ENCODE measurements around the gene AP1S1.

- TF ChIP-seq CTCF (IDR thresholded peaks at IDR 0.05; ENCODE audit: low read depth, low read length, poor library complexity, severe bottlenecking), result no peak
- TF ChIP-seq EZH2phosphoT487 (IDR thresholded peaks at IDR 0.05; ENCODE audit: borderline replicate concordance, low read length), result no peak
These were observed 13.6 kb downstream of the AP1S1 start for GRCh38 chr7:101167645-101168411.

All from DOHH2 (cell line).